SK-N-SH (cell line): ENCODE data around the gene EIF1AD. TPM values are rescaled to one million over a fixed set of nuclear protein-coding genes. Genes with fewer than 3 reads are reported as not detected.

ENCODE experiments used
- CTCF ChIA-PET: fragments of 300-600, 350-600 bp; formaldehyde crosslinking; extraction: SDS; loops from one replicate; lab custom pipeline; 2021; lab: Yijun Ruan, JAX
- POLR2A ChIA-PET: fragments of 350-600 bp; sonication (Branson Sonifier 250); formaldehyde crosslinking; extraction: SDS; loops from one replicate; lab custom pipeline; 2020; ENCODE audit warnings: antibody characterized with exemption, inconsistent platforms; lab: Yijun Ruan, JAX
- DNase-seq: peaks from one replicate; pipeline ENCODE4 v3.0.0; 2012
- H2AFZ ChIP-seq: fragments of 200-600 bp; sonication (generic); 2 replicates; pipeline ENCODE4 v1.8.1; 2016; ENCODE audit warnings: antibody characterized with exemption, mild to moderate bottlenecking, low read depth
- H3F3A ChIP-seq: fragments of 200-600 bp; sonication (generic); replicated peaks from 2 replicates; pipeline ENCODE3; 2016; ENCODE audit warnings: antibody characterized with exemption, mild to moderate bottlenecking; ENCODE audit not compliant: insufficient read depth
- H3K27ac ChIP-seq, 2 experiments: fragments of 200-500 bp in 1 of 2; fragments of 200-600 bp in 1 of 2; sonication (Bioruptor generic) in 1 of 2; sonication (generic), shearing (Covaris generic) in 1 of 2; 2 replicates each; pipeline versions ENCODE4 v1.5.1 to v1.6.1; 2014 to 2016; ENCODE audit warnings: low read depth in 2 of 2, inconsistent platforms in 1 of 2, low read length in 1 of 2, mild to moderate bottlenecking in 1 of 2, mixed read lengths in 1 of 2
- H3K27me3 ChIP-seq: fragments of 200-600 bp; sonication (generic), shearing (Covaris generic); 2 replicates; pipeline ENCODE4 v1.6.1; 2016; ENCODE audit warnings: mixed run types; ENCODE audit not compliant: insufficient read depth
- H3K36me3 ChIP-seq, 2 experiments: fragments of 200-500 bp in 1 of 2; fragments of 200-600 bp in 1 of 2; sonication (Bioruptor generic) in 1 of 2; sonication (generic) in 1 of 2; replicated peaks in 1 of 2; 2 replicates each; pipeline versions ENCODE3 to v1.5.1; 2014 to 2016; ENCODE audit warnings: low read length in 1 of 2, mild to moderate bottlenecking in 1 of 2; ENCODE audit not compliant: insufficient read depth in 2 of 2, control insufficient read depth in 1 of 2
- H3K4me1 ChIP-seq, 2 experiments: fragments of 200-500 bp in 1 of 2; fragments of 200-600 bp in 1 of 2; sonication (Bioruptor generic) in 1 of 2; sonication (generic), shearing (Covaris generic) in 1 of 2; 2 replicates each; pipeline versions ENCODE4 v1.5.1 to v1.6.1; 2014 to 2016; ENCODE audit warnings: low read depth in 1 of 2, low read length in 1 of 2, mixed run types in 1 of 2; ENCODE audit not compliant: insufficient read depth in 2 of 2, control insufficient read depth in 1 of 2
- H3K4me2 ChIP-seq: fragments of 200-600 bp; sonication (generic), shearing (Covaris generic); 2 replicates; pipeline ENCODE4 v1.6.1; 2017; ENCODE audit warnings: mixed run types
- H3K4me3 ChIP-seq, 2 experiments: fragments of 200-500 bp in 1 of 2; fragments of 200-600 bp in 1 of 2; sonication (Bioruptor generic) in 1 of 2; sonication (generic), shearing (Covaris generic) in 1 of 2; 2 replicates each; pipeline versions ENCODE4 v1.5.1 to v1.8.1; 2014 to 2016; ENCODE audit warnings: low read depth in 2 of 2, inconsistent platforms in 1 of 2, low read length in 1 of 2, mild to moderate bottlenecking in 1 of 2, mixed read lengths in 1 of 2, moderate library complexity in 1 of 2
- H3K79me2 ChIP-seq: fragments of 200-600 bp; sonication (generic); 2 replicates; pipeline ENCODE4 v1.8.1; 2017; ENCODE audit warnings: mild to moderate bottlenecking; ENCODE audit not compliant: insufficient read depth
- H3K9ac ChIP-seq: fragments of 200-600 bp; sonication (generic); 2 replicates; pipeline ENCODE4 v1.6.1; 2017; ENCODE audit warnings: mixed run types
- H3K9me2 ChIP-seq: fragments of 200-600 bp; sonication (generic); 2 replicates; pipeline ENCODE4 v1.6.1; 2017; ENCODE audit warnings: mixed run types
- H3K9me3 ChIP-seq: fragments of 200-600 bp; sonication (generic); 2 replicates; pipeline ENCODE4 v1.6.1; 2017; ENCODE audit warnings: mixed run types, mild to moderate bottlenecking, moderate library complexity
- H4K20me1 ChIP-seq: fragments of 200-600 bp; sonication (generic); 2 replicates; pipeline ENCODE4 v1.6.1; 2017; ENCODE audit warnings: mild to moderate bottlenecking, mixed run types; ENCODE audit not compliant: insufficient read depth
- ELF1 ChIP-seq: IDR thresholded peaks from 2 replicates; pipeline ENCODE4 v1.4.0; 2012
- FOSL2 ChIP-seq: IDR thresholded peaks from 2 replicates; pipeline ENCODE4 v1.4.0; 2012; ENCODE audit warnings: low read depth, mild to moderate bottlenecking, moderate library complexity, borderline replicate concordance
- FOXM1 ChIP-seq: IDR thresholded peaks from 2 replicates; pipeline ENCODE4 v1.4.0; 2012; ENCODE audit warnings: low read depth, mild to moderate bottlenecking
- GABPA ChIP-seq: IDR thresholded peaks from 2 replicates; pipeline ENCODE4 v1.4.0; 2012; ENCODE audit warnings: low read depth, mild to moderate bottlenecking
- JUND ChIP-seq: IDR thresholded peaks from 2 replicates; pipeline ENCODE4 v1.4.0; 2012
- NFIC ChIP-seq: IDR thresholded peaks from 2 replicates; pipeline ENCODE4 v1.4.0; 2012; ENCODE audit warnings: borderline replicate concordance
- POLR2AphosphoS5 ChIP-seq: IDR thresholded peaks from 2 replicates; pipeline ENCODE4 v1.6.1; 2012; ENCODE audit warnings: low read depth, low read length
- RAD21 ChIP-seq: IDR thresholded peaks from 2 replicates; pipeline ENCODE4 v1.6.1; 2012; ENCODE audit warnings: mild to moderate bottlenecking, low read length
- SIN3A ChIP-seq: IDR thresholded peaks from 2 replicates; pipeline ENCODE4 v1.6.1; 2012; ENCODE audit warnings: low read depth, mild to moderate bottlenecking, low read length, moderate library complexity, borderline replicate concordance
- SMC3 ChIP-seq: IDR thresholded peaks from 2 replicates; pipeline ENCODE4 v1.6.1; 2012; ENCODE audit warnings: low read depth, low read length, improper control_type of control experiment
- TCF12 ChIP-seq: IDR thresholded peaks from 2 replicates; pipeline ENCODE4 v1.4.0; 2012
- WGBS: methylation state at CpG from one replicate; pipeline ENCODE4 v1.1.6; 2017; ENCODE audit warnings: low lambda C conversion rate; 5-methylcytosine and 5-hydroxymethylcytosine counted together
- polyA plus RNA-seq, 3 experiments: library from polyadenylated mRNA; depleted of rRNA; stranded (reverse); fragments of >200 nt; gene quantifications; 2 replicates each; pipeline ENCODE4 v1.2.3, GENCODE V29; 2012
- TF ChIP-seq, protein P1 (sequence below): fragments of 200-600 bp; sonication (generic); IDR thresholded peaks from 2 replicates; pipeline ENCODE4 v1.6.1; 2017; ENCODE audit warnings: antibody characterized with exemption, mild to moderate bottlenecking, moderate library complexity
- TF ChIP-seq, protein P2 (sequence below): fragments of 150-350 bp; IDR thresholded peaks from 2 replicates; pipeline ENCODE4 v1.6.1; 2016; ENCODE audit warnings: mild to moderate bottlenecking, low read depth, low read length
- TF ChIP-seq, protein P3 (sequence below): IDR thresholded peaks from 2 replicates; pipeline ENCODE4 v1.4.0; 2012; ENCODE audit warnings: low read depth
- TF ChIP-seq, protein P4 (sequence below): IDR thresholded peaks from 2 replicates; pipeline ENCODE4 v1.4.0; 2012; ENCODE audit warnings: low read depth, borderline replicate concordance
- TF ChIP-seq, protein P5 (sequence below): IDR thresholded peaks from 2 replicates; pipeline ENCODE4; 2012

The EIF1AD gene
- polyA plus RNA-seq, 1 of the 3 experiments (the other 2 are of a cell fraction) = 28.9 TPM

DNA sequence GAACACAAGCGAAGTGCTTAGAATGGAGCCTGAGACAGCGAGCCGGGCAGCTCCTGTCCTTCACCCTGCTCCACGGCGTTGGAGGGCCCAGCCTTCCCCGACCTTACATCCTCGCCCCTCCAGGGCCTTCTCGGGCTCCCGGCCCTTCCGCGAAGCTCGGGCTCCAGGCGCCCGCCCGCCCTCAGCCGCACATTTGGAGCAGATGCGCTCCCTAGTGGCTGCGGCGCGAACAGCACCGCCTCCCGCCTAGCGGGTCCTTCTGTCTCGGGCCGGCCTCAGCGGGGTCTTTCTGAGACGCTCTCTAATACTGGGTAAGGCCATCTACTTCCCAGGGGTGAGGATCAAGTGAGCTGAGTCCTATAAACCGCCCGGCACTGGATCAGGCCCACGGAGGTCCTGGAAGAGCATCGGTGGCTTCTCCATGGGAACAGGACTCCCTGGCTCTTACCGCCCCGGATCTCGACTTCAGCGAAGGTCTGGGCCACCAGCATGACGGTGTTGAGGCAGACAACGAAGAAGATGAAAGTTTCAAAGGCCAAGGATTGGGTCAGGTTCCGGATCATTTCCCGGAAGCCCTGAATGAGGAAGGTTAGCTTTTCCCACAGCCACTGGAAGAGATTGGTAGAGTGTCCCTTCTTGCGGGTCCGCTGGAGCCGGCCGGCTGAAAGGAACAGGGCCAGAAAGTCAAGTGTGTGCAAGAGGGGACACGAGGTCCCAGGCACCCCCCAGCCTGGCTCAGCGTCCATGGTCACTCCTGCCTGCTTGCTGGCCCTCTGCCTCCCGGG is 20.6 kb upstream of the EIF1AD start:
- Histone ChIP-seq H3K4me2 (peak overlapping the region; percentile 39; the same call in 1 of the 2 replicates), H3F3A (peaks cover 4% of the 10 kb centered on the region), H4K20me1 (no peaks in the 10 kb centered on the region)
- CTCF ChIA-PET = interaction anchor here (0.6 to 3.2 kb wide), 40 partner anchors 9 to 396 kb away, joined by 3 to 55 read pairs (median 4); partner anchors contain the start of genes BANF1, CCDC85B, CST6 and EIF1AD
- TF ChIP-seq, protein P1, sequence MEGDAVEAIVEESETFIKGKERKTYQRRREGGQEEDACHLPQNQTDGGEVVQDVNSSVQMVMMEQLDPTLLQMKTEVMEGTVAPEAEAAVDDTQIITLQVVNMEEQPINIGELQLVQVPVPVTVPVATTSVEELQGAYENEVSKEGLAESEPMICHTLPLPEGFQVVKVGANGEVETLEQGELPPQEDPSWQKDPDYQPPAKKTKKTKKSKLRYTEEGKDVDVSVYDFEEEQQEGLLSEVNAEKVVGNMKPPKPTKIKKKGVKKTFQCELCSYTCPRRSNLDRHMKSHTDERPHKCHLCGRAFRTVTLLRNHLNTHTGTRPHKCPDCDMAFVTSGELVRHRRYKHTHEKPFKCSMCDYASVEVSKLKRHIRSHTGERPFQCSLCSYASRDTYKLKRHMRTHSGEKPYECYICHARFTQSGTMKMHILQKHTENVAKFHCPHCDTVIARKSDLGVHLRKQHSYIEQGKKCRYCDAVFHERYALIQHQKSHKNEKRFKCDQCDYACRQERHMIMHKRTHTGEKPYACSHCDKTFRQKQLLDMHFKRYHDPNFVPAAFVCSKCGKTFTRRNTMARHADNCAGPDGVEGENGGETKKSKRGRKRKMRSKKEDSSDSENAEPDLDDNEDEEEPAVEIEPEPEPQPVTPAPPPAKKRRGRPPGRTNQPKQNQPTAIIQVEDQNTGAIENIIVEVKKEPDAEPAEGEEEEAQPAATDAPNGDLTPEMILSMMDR = peak; percentile 90
- TF ChIP-seq, protein P2, sequence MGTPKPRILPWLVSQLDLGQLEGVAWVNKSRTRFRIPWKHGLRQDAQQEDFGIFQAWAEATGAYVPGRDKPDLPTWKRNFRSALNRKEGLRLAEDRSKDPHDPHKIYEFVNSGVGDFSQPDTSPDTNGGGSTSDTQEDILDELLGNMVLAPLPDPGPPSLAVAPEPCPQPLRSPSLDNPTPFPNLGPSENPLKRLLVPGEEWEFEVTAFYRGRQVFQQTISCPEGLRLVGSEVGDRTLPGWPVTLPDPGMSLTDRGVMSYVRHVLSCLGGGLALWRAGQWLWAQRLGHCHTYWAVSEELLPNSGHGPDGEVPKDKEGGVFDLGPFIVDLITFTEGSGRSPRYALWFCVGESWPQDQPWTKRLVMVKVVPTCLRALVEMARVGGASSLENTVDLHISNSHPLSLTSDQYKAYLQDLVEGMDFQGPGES = no peak
- TF ChIP-seq SMC3 (peak; percentile 55), RAD21 (peak; percentile 67), GABPA (no peak)
- TF ChIP-seq, protein P3, sequence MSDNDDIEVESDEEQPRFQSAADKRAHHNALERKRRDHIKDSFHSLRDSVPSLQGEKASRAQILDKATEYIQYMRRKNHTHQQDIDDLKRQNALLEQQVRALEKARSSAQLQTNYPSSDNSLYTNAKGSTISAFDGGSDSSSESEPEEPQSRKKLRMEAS = peak; percentile 69
- TF ChIP-seq, all 33 proteins: peak for 4
- H3K9me2 ChIP-seq = no peaks in the 10 kb centered on the region
- H2AFZ ChIP-seq = peak overlapping the region; percentile 63
- H3K4me1 ChIP-seq = peaks cover 3 to 21% of the 10 kb centered on the region in 2 experiments; a peak in 3 of 4 replicates
- H3K27me3 ChIP-seq = no peaks in the 10 kb centered on the region
- peak; percentile 95 for DNase-seq
- POLR2A ChIA-PET = interaction anchor here (1.4 kb wide), 1 partner anchor 22 kb away, joined by 7 read pairs; no protein-coding TSS in a partner anchor
- peaks cover 29% of the 10 kb centered on the region; the same call in 1 of the 2 replicates for H3K79me2 ChIP-seq
- 46% methylated on average over 18 of the region's 46 CpGs for WGBS
- H3K4me3 ChIP-seq = peak overlapping the region; percentile 17 to 29; a peak in 2 of 4 replicates
- no peaks in the 10 kb centered on the region for H3K36me3 ChIP-seq
- H3K27ac ChIP-seq = no peak overlapping the region
- H3K9me3 ChIP-seq = no peaks in the 10 kb centered on the region
- H3K9ac ChIP-seq = 0 out of 2 replicates have a peak overlapping the region, but pooled peaks have one; percentile 45

DNA sequence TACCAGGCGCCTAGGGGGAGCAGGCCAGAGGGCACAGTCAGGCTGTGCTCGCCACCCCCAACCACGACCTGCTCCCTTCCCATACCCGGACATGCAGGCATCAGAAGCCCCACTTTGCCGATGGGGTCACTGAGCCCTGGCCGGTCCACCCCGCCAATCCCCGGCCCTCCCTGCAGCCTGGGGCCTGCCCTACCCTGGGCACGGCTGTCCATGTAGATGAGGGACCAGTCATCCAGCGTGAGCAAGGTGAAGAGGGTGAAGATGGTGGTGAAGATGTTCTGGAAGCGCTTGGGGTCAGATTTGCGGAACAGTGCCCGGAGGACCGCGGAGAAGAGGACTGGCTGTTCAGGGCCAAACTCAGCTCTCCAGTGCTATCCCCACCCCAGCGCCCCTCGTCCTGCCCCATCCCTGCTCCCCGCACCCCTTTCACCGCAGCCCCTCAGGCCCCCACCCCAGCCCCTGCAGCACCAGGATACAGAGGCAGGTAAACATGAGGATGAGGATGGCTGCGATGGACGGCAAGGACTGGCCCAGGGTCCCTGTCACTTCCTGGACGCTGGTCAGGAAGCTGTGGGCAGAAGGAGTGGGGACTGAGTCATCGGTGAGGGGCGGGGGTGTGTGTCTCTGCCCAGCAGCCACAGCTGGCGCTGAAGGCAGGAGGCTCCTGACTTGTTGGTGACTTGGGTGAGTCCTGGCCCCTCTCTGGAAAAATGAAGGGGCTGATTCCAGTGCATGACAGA is 18.8 kb upstream of the EIF1AD start:
- Histone ChIP-seq H3K9ac (peak overlapping the region; percentile 25; the same call in 1 of the 2 replicates), H3K36me3 (no peaks in the 10 kb centered on the region), H3K4me1 (peaks cover 6 to 31% of the 10 kb centered on the region in 2 experiments; a peak in 3 of 4 replicates), H3K27ac (peak overlapping the region in 1 of 2 experiments; percentile 63; a peak in 2 of 4 replicates), H3F3A (peaks cover 12% of the 10 kb centered on the region), H4K20me1 (no peaks in the 10 kb centered on the region), H3K9me3 (no peaks in the 10 kb centered on the region), H3K4me2 (peak overlapping the region; percentile 67), H3K79me2 (peaks cover 38% of the 10 kb centered on the region; the same call in 1 of the 2 replicates), H3K27me3 (no peaks in the 10 kb centered on the region), H3K9me2 (no peaks in the 10 kb centered on the region), H3K4me3 (no peak overlapping the region), H2AFZ (no peak overlapping the region)
- DNase-seq = no peak
- CTCF ChIA-PET = interaction anchor here (0.5 to 1.8 kb wide), 5 partner anchors 17 to 262 kb away, joined by 3 to 8 read pairs (median 4); partner anchors contain the start of gene FIBP
- TF ChIP-seq POLR2AphosphoS5 = peak; percentile 14; the same call in 1 of the 2 replicates
- TF ChIP-seq, protein P4, sequence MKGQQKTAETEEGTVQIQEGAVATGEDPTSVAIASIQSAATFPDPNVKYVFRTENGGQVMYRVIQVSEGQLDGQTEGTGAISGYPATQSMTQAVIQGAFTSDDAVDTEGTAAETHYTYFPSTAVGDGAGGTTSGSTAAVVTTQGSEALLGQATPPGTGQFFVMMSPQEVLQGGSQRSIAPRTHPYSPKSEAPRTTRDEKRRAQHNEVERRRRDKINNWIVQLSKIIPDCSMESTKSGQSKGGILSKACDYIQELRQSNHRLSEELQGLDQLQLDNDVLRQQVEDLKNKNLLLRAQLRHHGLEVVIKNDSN = no peak
- TF ChIP-seq FOSL2 = peak; percentile 93
- TF ChIP-seq ELF1 = peak; percentile 71
- TF ChIP-seq, protein P5, sequence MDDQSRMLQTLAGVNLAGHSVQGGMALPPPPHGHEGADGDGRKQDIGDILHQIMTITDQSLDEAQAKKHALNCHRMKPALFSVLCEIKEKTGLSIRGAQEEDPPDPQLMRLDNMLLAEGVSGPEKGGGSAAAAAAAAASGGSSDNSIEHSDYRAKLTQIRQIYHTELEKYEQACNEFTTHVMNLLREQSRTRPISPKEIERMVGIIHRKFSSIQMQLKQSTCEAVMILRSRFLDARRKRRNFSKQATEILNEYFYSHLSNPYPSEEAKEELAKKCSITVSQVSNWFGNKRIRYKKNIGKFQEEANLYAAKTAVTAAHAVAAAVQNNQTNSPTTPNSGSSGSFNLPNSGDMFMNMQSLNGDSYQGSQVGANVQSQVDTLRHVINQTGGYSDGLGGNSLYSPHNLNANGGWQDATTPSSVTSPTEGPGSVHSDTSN = peak; percentile 36; the same call in 1 of the 2 replicates
- TF ChIP-seq NFIC = peak; percentile 21; the same call in 1 of the 2 replicates
- peak; percentile 68; the same call in 1 of the 2 replicates for TF ChIP-seq SIN3A
- TF ChIP-seq, protein P3 = peak; percentile 65; the same call in 1 of the 2 replicates
- TF ChIP-seq JUND = peak; percentile 78; the same call in 1 of the 2 replicates
- peak; percentile 70 for TF ChIP-seq TCF12
- TF ChIP-seq FOXM1 = no peak
- WGBS = 69% methylated on average over 23 of the region's 25 CpGs
- POLR2A ChIA-PET = no interaction called here
